ENCODE data around the gene ARHGAP25. TPM values are rescaled to one million over a fixed set of nuclear protein-coding genes. Genes with fewer than 3 reads are reported as not detected.

ARHGAP25 gene
- total and polyA plus RNA-seq, 8 donors, result 1.4 to 8.4 (median 2.0) TPM

DNA sequence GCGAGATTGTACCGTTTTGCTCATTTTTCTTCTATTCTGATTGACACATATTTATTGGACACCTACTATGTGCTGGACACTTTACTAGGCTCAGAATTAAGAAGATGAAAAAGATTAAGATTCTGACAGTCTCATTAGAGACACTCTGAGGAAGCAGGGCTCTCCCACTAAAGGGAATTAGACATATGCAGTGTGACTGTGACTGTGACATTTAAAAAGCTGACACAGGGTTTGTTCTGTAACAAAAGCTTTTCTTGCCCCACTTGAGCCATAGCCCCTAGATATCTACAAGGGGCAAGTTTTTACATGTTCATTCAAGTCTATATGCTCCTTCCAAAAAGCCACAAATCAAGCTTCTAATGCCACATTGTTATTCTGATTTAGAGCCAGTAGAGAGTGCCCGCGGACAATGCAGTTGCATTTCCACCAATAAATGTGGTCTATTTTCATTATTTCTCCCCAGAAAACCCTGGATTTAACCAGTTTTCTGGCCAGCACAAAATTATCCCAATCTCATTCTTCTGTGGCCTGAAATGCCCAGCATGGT is 9.8 kb downstream of the ARHGAP25 start:
- Histone ChIP-seq H3K4me3 (no peak overlapping the region), H3K36me3 (no peaks in the 10 kb centered on the region), H3K9me3 (no peaks in the 10 kb centered on the region), H3K27me3 (no peaks in the 10 kb centered on the region), H3K27ac (no peak overlapping the region), H3K4me1 (no peaks in the 10 kb centered on the region)
- ATAC-seq (no peak), FAIRE-seq (no peak), DNase-seq (no peak)
- TF ChIP-seq, protein P1, sequence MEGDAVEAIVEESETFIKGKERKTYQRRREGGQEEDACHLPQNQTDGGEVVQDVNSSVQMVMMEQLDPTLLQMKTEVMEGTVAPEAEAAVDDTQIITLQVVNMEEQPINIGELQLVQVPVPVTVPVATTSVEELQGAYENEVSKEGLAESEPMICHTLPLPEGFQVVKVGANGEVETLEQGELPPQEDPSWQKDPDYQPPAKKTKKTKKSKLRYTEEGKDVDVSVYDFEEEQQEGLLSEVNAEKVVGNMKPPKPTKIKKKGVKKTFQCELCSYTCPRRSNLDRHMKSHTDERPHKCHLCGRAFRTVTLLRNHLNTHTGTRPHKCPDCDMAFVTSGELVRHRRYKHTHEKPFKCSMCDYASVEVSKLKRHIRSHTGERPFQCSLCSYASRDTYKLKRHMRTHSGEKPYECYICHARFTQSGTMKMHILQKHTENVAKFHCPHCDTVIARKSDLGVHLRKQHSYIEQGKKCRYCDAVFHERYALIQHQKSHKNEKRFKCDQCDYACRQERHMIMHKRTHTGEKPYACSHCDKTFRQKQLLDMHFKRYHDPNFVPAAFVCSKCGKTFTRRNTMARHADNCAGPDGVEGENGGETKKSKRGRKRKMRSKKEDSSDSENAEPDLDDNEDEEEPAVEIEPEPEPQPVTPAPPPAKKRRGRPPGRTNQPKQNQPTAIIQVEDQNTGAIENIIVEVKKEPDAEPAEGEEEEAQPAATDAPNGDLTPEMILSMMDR (IDR thresholded peaks at IDR 0.05), result no peak
- 81 to 90% methylated on average over 4 of the region's 4 CpGs for WGBS, 2 donors
- intact Hi-C loops (cut with DNase I), result loop anchor here in 1 of 3 donors (10.0 kb wide), 1 partner anchor 180 kb away; no protein-coding TSS in a partner anchor

DNA sequence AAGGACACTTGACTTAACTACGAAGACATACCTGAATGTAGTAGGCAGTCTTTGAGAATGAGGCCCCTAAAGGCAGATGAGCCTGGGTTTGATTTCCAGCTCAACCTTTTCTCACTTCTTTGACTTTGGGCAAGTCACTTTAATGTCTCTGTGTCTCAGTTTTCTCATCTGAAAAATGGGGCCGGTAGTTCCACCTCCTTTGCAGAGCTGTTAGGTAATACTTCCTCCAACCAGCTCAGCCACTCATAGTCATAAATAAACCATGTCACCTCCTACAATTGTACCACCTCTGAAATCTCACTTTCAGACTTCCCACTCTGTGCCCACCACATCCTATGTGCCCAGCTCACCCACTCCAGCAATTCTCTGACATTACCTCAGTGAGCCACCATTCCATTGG is 10.4 kb downstream of the ARHGAP25 start:
- Histone ChIP-seq H3K27ac (no peak overlapping the region), H3K4me1 (no peaks in the 10 kb centered on the region), H3K4me3 (no peak overlapping the region), H3K9me3 (no peaks in the 10 kb centered on the region), H3K27me3 (no peaks in the 10 kb centered on the region), H3K36me3 (no peaks in the 10 kb centered on the region)
- no peak for DNase-seq
- no peak for FAIRE-seq
- WGBS, 2 donors, result 79 to 85% methylated on average over 2 of the region's 2 CpGs
- TF ChIP-seq, protein P1 (IDR thresholded peaks at IDR 0.05), result no peak
- no peak for ATAC-seq
- intact Hi-C loops (cut with DNase I), result loop anchor here in 2 of 3 donors (5.0 to 10.0 kb wide), 2 partner anchors 177 to 180 kb away; no protein-coding TSS in a partner anchor

DNA sequence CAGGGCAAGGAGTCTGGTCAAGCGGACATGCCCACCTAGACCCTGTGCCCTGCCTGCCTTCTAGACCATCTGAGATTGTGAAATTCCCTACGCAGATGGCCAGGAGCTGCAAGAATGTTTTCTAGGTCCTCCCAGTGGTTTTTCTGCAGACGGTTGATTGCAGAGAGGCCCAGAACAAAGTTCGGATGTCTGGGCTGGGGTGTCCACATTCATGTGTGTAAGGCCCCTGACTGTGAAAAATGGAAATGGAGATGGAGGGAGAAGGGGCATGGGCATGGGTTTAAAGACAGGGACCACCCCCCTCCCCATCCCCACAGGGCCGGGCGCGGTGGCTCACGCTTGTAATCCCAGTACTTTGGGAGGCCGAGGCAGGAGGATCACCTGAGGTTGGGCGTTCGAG is 11.8 kb downstream of the ARHGAP25 start:
- H3K4me1 ChIP-seq, result no peaks in the 10 kb centered on the region
- no peaks in the 10 kb centered on the region for H3K9me3 ChIP-seq
- intact Hi-C loops (cut with DNase I), result loop anchor here in 2 of 3 donors (5.0 to 10.0 kb wide), 2 partner anchors 176 to 178 kb away; no protein-coding TSS in a partner anchor
- TF ChIP-seq, protein P1 (IDR thresholded peaks at IDR 0.05), result no peak
- ATAC-seq, result no peak
- H3K27me3 ChIP-seq, result no peaks in the 10 kb centered on the region
- H3K36me3 ChIP-seq, result no peaks in the 10 kb centered on the region
- no peak overlapping the region for H3K27ac ChIP-seq
- DNase-seq, result no peak
- 88 to 91% methylated on average over 11 of the region's 11 CpGs for WGBS, 2 donors
- no peak overlapping the region for H3K4me3 ChIP-seq
- FAIRE-seq, result no peak

DNA sequence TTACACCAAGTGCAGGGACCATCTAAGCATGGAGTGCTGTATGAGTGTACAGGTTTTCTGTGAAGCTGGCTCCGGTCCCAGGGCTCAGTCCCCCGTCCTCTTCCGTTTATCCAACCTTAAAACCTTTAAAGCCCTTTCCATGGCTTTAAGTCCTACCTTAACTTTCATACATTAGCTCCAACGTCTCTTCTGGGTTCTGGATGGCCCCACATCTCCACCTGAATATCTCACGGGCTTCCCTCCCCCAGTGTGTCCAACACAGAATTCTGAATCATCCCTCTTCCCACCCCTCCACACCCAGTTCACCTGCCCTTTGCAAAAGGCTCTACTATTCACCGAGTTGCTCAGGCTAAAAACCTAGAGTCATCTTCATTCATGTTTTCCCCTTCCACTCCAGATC is 12.8 kb downstream of the ARHGAP25 start:
- Histone ChIP-seq H3K4me3 (no peak overlapping the region), H3K36me3 (no peaks in the 10 kb centered on the region), H3K9me3 (no peaks in the 10 kb centered on the region), H3K4me1 (no peaks in the 10 kb centered on the region), H3K27ac (no peak overlapping the region), H3K27me3 (no peaks in the 10 kb centered on the region)
- 69 to 74% methylated on average over 6 of the region's 6 CpGs for WGBS, 2 donors
- DNase-seq (no peak), ATAC-seq (no peak), FAIRE-seq (no peak)
- intact Hi-C loops (cut with DNase I), result loop anchor here in 2 of 3 donors (5.0 to 10.0 kb wide), 2 partner anchors 175 to 177 kb away; no protein-coding TSS in a partner anchor
- TF ChIP-seq, protein P1 (IDR thresholded peaks at IDR 0.05), result no peak

DNA sequence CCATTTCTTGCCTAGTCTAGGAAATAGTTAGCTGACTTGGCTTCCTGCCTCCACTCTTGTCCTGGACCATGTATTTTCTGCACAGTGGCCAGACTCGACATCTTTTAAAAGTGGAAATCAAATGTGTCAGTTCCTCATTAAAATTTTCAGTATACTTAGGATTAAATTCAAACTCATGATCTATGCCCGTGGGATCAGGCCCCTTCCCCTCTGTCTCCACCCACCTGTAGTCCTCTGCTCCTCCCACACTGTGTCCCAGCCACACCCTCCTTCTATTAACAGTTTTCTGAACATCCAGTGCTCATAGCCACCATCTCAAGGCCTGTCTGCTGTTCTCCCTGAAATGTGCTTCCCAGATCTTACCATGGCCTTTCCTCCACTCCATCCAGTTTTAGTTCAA is 13.3 kb downstream of the ARHGAP25 start:
- Histone ChIP-seq H3K9me3 (no peaks in the 10 kb centered on the region), H3K4me1 (no peaks in the 10 kb centered on the region), H3K27me3 (no peaks in the 10 kb centered on the region), H3K4me3 (no peak overlapping the region), H3K27ac (no peak overlapping the region), H3K36me3 (no peaks in the 10 kb centered on the region)
- ATAC-seq (no peak), DNase-seq (no peak), FAIRE-seq (no peak)
- TF ChIP-seq, protein P1 (IDR thresholded peaks at IDR 0.05), result no peak
- intact Hi-C loops (cut with DNase I), result loop anchor here in 2 of 3 donors (5.0 to 10.0 kb wide), 2 partner anchors 174 to 177 kb away; no protein-coding TSS in a partner anchor
- WGBS, 2 donors, result 47 to 65% methylated on average over 2 of the region's 2 CpGs

Measured in pancreas (tissue), 10 donors.